Measurements from ENCODE around the gene PPP1R12C.

Gene PPP1R12C

GRCh38 chr19:55071129-55071502 is 46.3 kb downstream of the PPP1R12C start:
- no peak for TF ChIP-seq CTCF (IDR thresholded peaks at IDR 0.05)
- Histone ChIP-seq H3K4me1 (ENCODE audit: control insufficient read depth in 1 of 2, insufficient read depth in 1 of 2, low read depth in 1 of 2, low read length in 1 of 2) (peaks cover 0 to 6% of the 10 kb centered on the region in 2 experiments), H3K9me3 (no peaks in the 10 kb centered on the region), H3K36me3 (no peaks in the 10 kb centered on the region), H3K27me3 (peaks cover 83% of the 10 kb centered on the region), H3K4me3 (ENCODE audit: low read depth in 1 of 2, low read length in 1 of 2) (no peak overlapping the region), H3K27ac (no peak overlapping the region)

- TF ChIP-seq CTCF (IDR thresholded peaks at IDR 0.05), result no peak
- H3K27me3 ChIP-seq, result peaks cover 84% of the 10 kb centered on the region
- no peaks in the 10 kb centered on the region for H3K9me3 ChIP-seq
- no peak overlapping the region for H3K27ac ChIP-seq
- H3K4me3 ChIP-seq (ENCODE audit: low read depth in 1 of 2, low read length in 1 of 2), result no peak overlapping the region
- H3K4me1 ChIP-seq (ENCODE audit: control insufficient read depth in 1 of 2, insufficient read depth in 1 of 2, low read depth in 1 of 2, low read length in 1 of 2), result peaks cover 0 to 6% of the 10 kb centered on the region in 2 experiments
- no peaks in the 10 kb centered on the region for H3K36me3 ChIP-seq
Observed at GRCh38 chr19:55070466-55071128, 46.8 kb downstream of the PPP1R12C start.

- Histone ChIP-seq H3K4me1 (ENCODE audit: control insufficient read depth in 1 of 2, insufficient read depth in 1 of 2, low read depth in 1 of 2, low read length in 1 of 2) (no peaks in the 10 kb centered on the region), H3K36me3 (no peaks in the 10 kb centered on the region), H3K27me3 (peaks cover 84% of the 10 kb centered on the region), H3K4me3 (ENCODE audit: low read depth in 1 of 2, low read length in 1 of 2) (no peak overlapping the region), H3K27ac (no peak overlapping the region), H3K9me3 (no peaks in the 10 kb centered on the region)
- no peak for TF ChIP-seq CTCF (IDR thresholded peaks at IDR 0.05)
Observed at GRCh38 chr19:55069865-55070197, 47.6 kb downstream of the PPP1R12C start.

- H3K27ac ChIP-seq, result no peak overlapping the region
- H3K27me3 ChIP-seq, result peaks cover 90% of the 10 kb centered on the region
- no peaks in the 10 kb centered on the region for H3K36me3 ChIP-seq
- H3K9me3 ChIP-seq, result no peaks in the 10 kb centered on the region
- no peaks in the 10 kb centered on the region for H3K4me1 ChIP-seq (ENCODE audit: control insufficient read depth in 1 of 2, insufficient read depth in 1 of 2, low read depth in 1 of 2, low read length in 1 of 2)
- no peak overlapping the region for H3K4me3 ChIP-seq (ENCODE audit: low read depth in 1 of 2, low read length in 1 of 2)
- TF ChIP-seq CTCF (IDR thresholded peaks at IDR 0.05), result no peak
Observed at GRCh38 chr19:55068950-55069864, 48.2 kb downstream of the PPP1R12C start.

- no peak overlapping the region for H3K27ac ChIP-seq
- H3K4me1 ChIP-seq (ENCODE audit: control insufficient read depth in 1 of 2, insufficient read depth in 1 of 2, low read depth in 1 of 2, low read length in 1 of 2), result peaks cover 0 to 5% of the 10 kb centered on the region in 2 experiments
- no peaks in the 10 kb centered on the region for H3K9me3 ChIP-seq
- no peak for TF ChIP-seq CTCF (IDR thresholded peaks at IDR 0.05)
- peaks cover 95% of the 10 kb centered on the region for H3K27me3 ChIP-seq
- H3K36me3 ChIP-seq, result no peaks in the 10 kb centered on the region
- H3K4me3 ChIP-seq (ENCODE audit: low read depth in 1 of 2, low read length in 1 of 2), result no peak overlapping the region
Observed at GRCh38 chr19:55067869-55068268, 49.6 kb downstream of the PPP1R12C start.
